ENCODE measurements around the gene PPFIA1.

The PPFIA1 gene

GRCh38 chr11:70429724-70430521 is 159.4 kb downstream of the PPFIA1 start:
- H3K4me1 ChIP-seq (ENCODE audit: control insufficient read depth, insufficient read depth, low read length) = no peaks in the 10 kb centered on the region

GRCh38 chr11:70430671-70431574 is 160.4 kb downstream of the PPFIA1 start:
- H3K4me1 ChIP-seq (ENCODE audit: control insufficient read depth, insufficient read depth, low read length) = no peaks in the 10 kb centered on the region

More at GRCh38 chr11:70429724-70430521, 159.4 kb downstream of the PPFIA1 start:
- Histone ChIP-seq H3K27me3 (ENCODE audit: control insufficient read depth, insufficient read depth, low read length) (no peaks in the 10 kb centered on the region), H3K36me3 (ENCODE audit: control insufficient read depth, insufficient read depth, low read length) (peaks cover 15% of the 10 kb centered on the region), H3K9ac (ENCODE audit: low read length) (no peak overlapping the region), H3K4me3 (ENCODE audit: low read length) (no peak overlapping the region), H3K9me3 (ENCODE audit: control insufficient read depth, low read length) (no peaks in the 10 kb centered on the region)

DNA sequence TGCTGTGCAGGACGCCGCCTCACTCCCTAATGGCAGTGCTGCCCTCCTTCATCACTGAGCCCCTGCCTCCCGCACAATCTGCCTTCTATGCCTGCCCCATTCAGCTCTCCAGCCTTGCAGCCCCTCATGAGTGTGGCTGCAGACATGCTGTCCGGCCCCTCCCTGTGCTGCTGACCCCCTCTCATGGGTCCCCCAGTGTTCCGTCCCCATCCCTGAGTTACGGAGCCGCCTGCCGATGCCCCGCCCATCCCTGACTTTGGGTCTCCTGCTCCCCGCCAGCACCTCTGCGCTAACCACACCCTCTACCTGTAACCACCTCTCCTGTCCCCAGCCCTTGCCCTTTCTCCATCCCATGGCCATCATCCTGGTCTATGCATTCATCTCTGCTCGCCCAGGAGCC is 161.1 kb downstream of the PPFIA1 start:
- Histone ChIP-seq H3K27me3 (ENCODE audit: control insufficient read depth, insufficient read depth, low read length) (no peaks in the 10 kb centered on the region), H3K4me3 (ENCODE audit: low read length) (no peak overlapping the region), H3K4me1 (ENCODE audit: control insufficient read depth, insufficient read depth, low read length) (no peaks in the 10 kb centered on the region), H3K9me3 (ENCODE audit: control insufficient read depth, low read length) (no peaks in the 10 kb centered on the region), H3K9ac (ENCODE audit: low read length) (no peak overlapping the region), H3K36me3 (ENCODE audit: control insufficient read depth, insufficient read depth, low read length) (peaks cover 15% of the 10 kb centered on the region)

More at GRCh38 chr11:70430671-70431574, 160.4 kb downstream of the PPFIA1 start:
- H3K9ac ChIP-seq (ENCODE audit: low read length) = no peak overlapping the region
- H3K36me3 ChIP-seq (ENCODE audit: control insufficient read depth, insufficient read depth, low read length) = peaks cover 15% of the 10 kb centered on the region
- H3K27me3 ChIP-seq (ENCODE audit: control insufficient read depth, insufficient read depth, low read length) = no peaks in the 10 kb centered on the region
- no peaks in the 10 kb centered on the region for H3K9me3 ChIP-seq (ENCODE audit: control insufficient read depth, low read length)
- no peak overlapping the region for H3K4me3 ChIP-seq (ENCODE audit: low read length)

DNA sequence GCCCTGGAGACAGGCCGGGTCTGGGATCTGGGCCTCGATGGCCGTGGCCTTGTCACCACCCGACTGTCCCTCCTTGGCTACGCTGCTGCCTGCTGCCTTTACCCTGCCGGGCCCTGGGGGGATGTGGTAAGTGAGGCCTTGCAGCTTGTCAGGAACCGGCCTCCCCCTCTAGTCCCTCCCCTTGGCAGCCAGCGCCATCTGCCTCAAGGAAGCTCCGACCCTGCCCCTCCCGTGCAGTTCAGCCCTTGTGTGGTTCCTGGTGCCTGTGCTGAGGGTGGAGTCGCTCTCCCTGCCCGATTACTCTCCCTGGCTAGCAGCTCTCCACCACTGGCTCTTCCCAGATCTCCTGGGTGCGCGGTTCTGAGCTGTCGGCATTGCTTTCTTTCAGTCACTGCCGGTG is 161.6 kb downstream of the PPFIA1 start:
- H3K4me1 ChIP-seq (ENCODE audit: control insufficient read depth, insufficient read depth, low read length) = no peaks in the 10 kb centered on the region
- no peak overlapping the region for H3K4me3 ChIP-seq (ENCODE audit: low read length)
- no peaks in the 10 kb centered on the region for H3K27me3 ChIP-seq (ENCODE audit: control insufficient read depth, insufficient read depth, low read length)
- no peaks in the 10 kb centered on the region for H3K9me3 ChIP-seq (ENCODE audit: control insufficient read depth, low read length)
- no peak overlapping the region for H3K9ac ChIP-seq (ENCODE audit: low read length)
- peaks cover 15% of the 10 kb centered on the region for H3K36me3 ChIP-seq (ENCODE audit: control insufficient read depth, insufficient read depth, low read length)

DNA sequence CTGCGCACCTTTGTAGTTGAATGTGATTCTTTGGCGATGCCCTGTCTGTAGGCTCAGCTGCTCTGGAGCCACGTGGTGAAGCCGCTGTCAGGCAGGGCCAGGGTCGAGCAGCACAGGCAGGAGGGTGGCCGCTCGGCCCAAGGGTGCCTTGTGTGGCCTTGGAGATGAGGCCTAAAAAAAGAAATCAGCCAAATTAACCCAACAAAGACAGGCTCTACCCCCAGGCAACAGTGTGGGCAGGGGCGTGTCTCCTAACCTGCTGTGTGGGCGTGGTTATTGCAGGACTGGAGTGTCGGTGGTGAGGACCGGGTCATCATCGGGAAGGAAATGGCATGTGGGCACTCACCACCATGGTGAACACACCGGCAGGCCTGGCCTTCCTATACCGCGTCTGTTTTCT is 162.1 kb downstream of the PPFIA1 start:
- Histone ChIP-seq H3K36me3 (ENCODE audit: control insufficient read depth, insufficient read depth, low read length) (peaks cover 15% of the 10 kb centered on the region), H3K9ac (ENCODE audit: low read length) (no peak overlapping the region), H3K4me1 (ENCODE audit: control insufficient read depth, insufficient read depth, low read length) (no peaks in the 10 kb centered on the region), H3K9me3 (ENCODE audit: control insufficient read depth, low read length) (no peaks in the 10 kb centered on the region), H3K27me3 (ENCODE audit: control insufficient read depth, insufficient read depth, low read length) (no peaks in the 10 kb centered on the region), H3K4me3 (ENCODE audit: low read length) (no peak overlapping the region)

DNA sequence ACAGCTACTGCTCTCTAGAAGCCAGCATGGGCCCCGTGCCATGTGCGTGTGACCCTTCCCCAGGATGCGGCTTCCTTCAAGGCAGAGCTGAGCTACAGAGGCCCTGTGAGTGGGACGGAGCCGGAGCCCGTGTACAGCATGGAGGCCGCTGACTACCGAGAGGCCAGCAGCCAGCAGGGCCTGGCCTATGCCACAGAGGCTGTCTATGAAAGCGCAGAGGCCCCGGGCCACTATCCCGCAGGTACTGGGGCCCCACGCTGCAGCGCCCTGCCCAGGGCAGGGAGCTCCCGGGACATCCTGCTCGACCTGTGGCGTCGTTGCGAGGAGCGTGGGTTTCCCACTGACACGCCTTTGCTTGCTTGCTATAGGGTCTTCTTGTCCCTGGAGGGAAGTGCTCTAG is 162.5 kb downstream of the PPFIA1 start:
- Histone ChIP-seq H3K27me3 (ENCODE audit: control insufficient read depth, insufficient read depth, low read length) (no peaks in the 10 kb centered on the region), H3K36me3 (ENCODE audit: control insufficient read depth, insufficient read depth, low read length) (peaks cover 15% of the 10 kb centered on the region), H3K9ac (ENCODE audit: low read length) (no peak overlapping the region), H3K4me1 (ENCODE audit: control insufficient read depth, insufficient read depth, low read length) (no peaks in the 10 kb centered on the region), H3K4me3 (ENCODE audit: low read length) (no peak overlapping the region), H3K9me3 (ENCODE audit: control insufficient read depth, low read length) (no peaks in the 10 kb centered on the region)

GRCh38 chr11:70433526-70433925 is 163.0 kb downstream of the PPFIA1 start:
- Histone ChIP-seq H3K9me3 (ENCODE audit: control insufficient read depth, low read length) (no peaks in the 10 kb centered on the region), H3K36me3 (ENCODE audit: control insufficient read depth, insufficient read depth, low read length) (peaks cover 15% of the 10 kb centered on the region), H3K4me1 (ENCODE audit: control insufficient read depth, insufficient read depth, low read length) (no peaks in the 10 kb centered on the region), H3K9ac (ENCODE audit: low read length) (no peak overlapping the region), H3K27me3 (ENCODE audit: control insufficient read depth, insufficient read depth, low read length) (no peaks in the 10 kb centered on the region), H3K4me3 (ENCODE audit: low read length) (no peak overlapping the region)
